ENCODE results near the gene ESPL1. TPM values are rescaled to one million over a fixed set of nuclear protein-coding genes. Genes with fewer than 3 reads are reported as not detected.

Gene ESPL1
- total and polyA plus RNA-seq, 2 of the 13 experiments (the other 11 are each of a cell fraction or from before 2014, with no cell fraction given) = 5.8 to 11.5 TPM

- TF ChIP-seq, protein P1, sequence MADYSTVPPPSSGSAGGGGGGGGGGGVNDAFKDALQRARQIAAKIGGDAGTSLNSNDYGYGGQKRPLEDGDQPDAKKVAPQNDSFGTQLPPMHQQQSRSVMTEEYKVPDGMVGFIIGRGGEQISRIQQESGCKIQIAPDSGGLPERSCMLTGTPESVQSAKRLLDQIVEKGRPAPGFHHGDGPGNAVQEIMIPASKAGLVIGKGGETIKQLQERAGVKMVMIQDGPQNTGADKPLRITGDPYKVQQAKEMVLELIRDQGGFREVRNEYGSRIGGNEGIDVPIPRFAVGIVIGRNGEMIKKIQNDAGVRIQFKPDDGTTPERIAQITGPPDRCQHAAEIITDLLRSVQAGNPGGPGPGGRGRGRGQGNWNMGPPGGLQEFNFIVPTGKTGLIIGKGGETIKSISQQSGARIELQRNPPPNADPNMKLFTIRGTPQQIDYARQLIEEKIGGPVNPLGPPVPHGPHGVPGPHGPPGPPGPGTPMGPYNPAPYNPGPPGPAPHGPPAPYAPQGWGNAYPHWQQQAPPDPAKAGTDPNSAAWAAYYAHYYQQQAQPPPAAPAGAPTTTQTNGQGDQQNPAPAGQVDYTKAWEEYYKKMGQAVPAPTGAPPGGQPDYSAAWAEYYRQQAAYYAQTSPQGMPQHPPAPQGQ (CRISPR knock-in tag; IDR thresholded peaks at IDR 0.05; ENCODE audit: borderline replicate concordance) = no peak
- TF ChIP-seq PAXIP1 (CRISPR knock-in tag; conservative IDR thresholded peaks at IDR 0.05) (peak; percentile 33; the same call in 1 of the 2 replicates), ZBTB7B (CRISPR knock-in tag; IDR thresholded peaks at IDR 0.05) (no peak), AGO1 (IDR thresholded peaks at IDR 0.05; ENCODE audit: low read depth, low read length, poor library complexity, severe bottlenecking) (no peak), ZNF160 (CRISPR knock-in tag; IDR thresholded peaks at IDR 0.05) (peak; percentile 12; the same call in 1 of the 2 replicates), ZNF276 (CRISPR knock-in tag; IDR thresholded peaks at IDR 0.05; ENCODE audit: low read depth) (0 out of 2 replicates have a peak, but pooled peaks have one; percentile 29), MXD4 (CRISPR knock-in tag; IDR thresholded peaks at IDR 0.05) (peak; percentile 91), KLF12 (CRISPR knock-in tag; IDR thresholded peaks at IDR 0.05; ENCODE audit: borderline replicate concordance) (peak; percentile 78; the same call in 1 of the 2 replicates), DMAP1 (CRISPR knock-in tag; IDR thresholded peaks at IDR 0.05) (peak; percentile 72; the same call in 1 of the 2 replicates), HNF4G (IDR thresholded peaks at IDR 0.05; ENCODE audit: borderline replicate concordance, low read depth, low read length) (no peak), HNF4G (CRISPR knock-in tag; IDR thresholded peaks at IDR 0.05; ENCODE audit: borderline replicate concordance, low read depth) (no peak), ELF3 (CRISPR knock-in tag; IDR thresholded peaks at IDR 0.05) (peak; percentile 97), TAF1 (CRISPR knock-in tag; IDR thresholded peaks at IDR 0.05) (peak; percentile 97), ZNF740 (CRISPR knock-in tag; IDR thresholded peaks at IDR 0.05) (no peak), ZFY (CRISPR knock-in tag; IDR thresholded peaks at IDR 0.05) (peak; percentile 89), GATA4 (IDR thresholded peaks at IDR 0.05; ENCODE audit: borderline replicate concordance, low read depth) (peak; percentile 45; the same call in 1 of the 2 replicates), GMEB1 (CRISPR knock-in tag; IDR thresholded peaks at IDR 0.05; ENCODE audit: borderline replicate concordance) (peak; percentile 53; the same call in 1 of the 2 replicates)
- TF ChIP-seq, protein P2, sequence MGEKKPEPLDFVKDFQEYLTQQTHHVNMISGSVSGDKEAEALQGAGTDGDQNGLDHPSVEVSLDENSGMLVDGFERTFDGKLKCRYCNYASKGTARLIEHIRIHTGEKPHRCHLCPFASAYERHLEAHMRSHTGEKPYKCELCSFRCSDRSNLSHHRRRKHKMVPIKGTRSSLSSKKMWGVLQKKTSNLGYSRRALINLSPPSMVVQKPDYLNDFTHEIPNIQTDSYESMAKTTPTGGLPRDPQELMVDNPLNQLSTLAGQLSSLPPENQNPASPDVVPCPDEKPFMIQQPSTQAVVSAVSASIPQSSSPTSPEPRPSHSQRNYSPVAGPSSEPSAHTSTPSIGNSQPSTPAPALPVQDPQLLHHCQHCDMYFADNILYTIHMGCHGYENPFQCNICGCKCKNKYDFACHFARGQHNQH (CRISPR knock-in tag; IDR thresholded peaks at IDR 0.05) = peak; percentile 86
Measured at GRCh38 chr12:53295070-53295890, 27.2 kb downstream of the ESPL1 start, which contains the start of gene PFDN5 (continued).

Data from HepG2 (cell line).